ENCODE measurements around the gene GNB1. TPM values are rescaled to one million over a fixed set of nuclear protein-coding genes. Genes with fewer than 3 reads are reported as not detected.

GNB1 gene
- polyA plus RNA-seq, 2 donors: 43.3 to 66.1 TPM

- H3K27me3 ChIP-seq (ENCODE audit: control insufficient read depth in 1 of 2, insufficient read depth in 2 of 2, low read length in 2 of 2): no peaks in the 10 kb centered on the region
- H3K4me1 ChIP-seq (ENCODE audit: control insufficient read depth in 2 of 2, insufficient read depth in 2 of 2, low read length in 1 of 2): peaks cover 0 to 4% of the 10 kb centered on the region in 2 donors
- H3K27ac ChIP-seq (ENCODE audit: low read depth in 2 of 2, low read length in 1 of 2): no peak overlapping the region
- WGBS, 2 donors: 37 to 42% methylated on average over 6 of the region's 6 CpGs
- no peak overlapping the region for H3K4me3 ChIP-seq (ENCODE audit: low read depth in 1 of 2, low read length in 2 of 2)
- peaks cover 0 to 2% of the 10 kb centered on the region in 2 donors for H3K36me3 ChIP-seq (ENCODE audit: control insufficient read depth in 2 of 2, insufficient read depth in 2 of 2, low read length in 1 of 2)
- no peaks in the 10 kb centered on the region for H3K9me3 ChIP-seq (ENCODE audit: control insufficient read depth in 2 of 2, insufficient read depth in 1 of 2, low read depth in 1 of 2, low read length in 1 of 2)
Measured at GRCh38 chr1:1833916-1834325, 57.0 kb downstream of the GNB1 start.

- H3K27me3 ChIP-seq (ENCODE audit: control insufficient read depth in 1 of 2, insufficient read depth in 2 of 2, low read length in 2 of 2): no peaks in the 10 kb centered on the region
- no peaks in the 10 kb centered on the region for H3K9me3 ChIP-seq (ENCODE audit: control insufficient read depth in 2 of 2, insufficient read depth in 1 of 2, low read depth in 1 of 2, low read length in 1 of 2)
- no peak overlapping the region for H3K4me3 ChIP-seq (ENCODE audit: low read depth in 1 of 2, low read length in 2 of 2)
- H3K27ac ChIP-seq (ENCODE audit: low read depth in 2 of 2, low read length in 1 of 2): no peak overlapping the region
- 64 to 69% methylated on average over 10 of the region's 10 CpGs for WGBS, 2 donors
- H3K4me1 ChIP-seq (ENCODE audit: control insufficient read depth in 2 of 2, insufficient read depth in 2 of 2, low read length in 1 of 2): peaks cover 0 to 4% of the 10 kb centered on the region in 2 donors
- peaks cover 0 to 2% of the 10 kb centered on the region in 2 donors for H3K36me3 ChIP-seq (ENCODE audit: control insufficient read depth in 2 of 2, insufficient read depth in 2 of 2, low read length in 1 of 2)
Measured at GRCh38 chr1:1833456-1833855, 57.4 kb downstream of the GNB1 start.

- Histone ChIP-seq H3K9me3 (ENCODE audit: control insufficient read depth in 2 of 2, insufficient read depth in 1 of 2, low read depth in 1 of 2, low read length in 1 of 2) (no peaks in the 10 kb centered on the region), H3K27me3 (ENCODE audit: control insufficient read depth in 1 of 2, insufficient read depth in 2 of 2, low read length in 2 of 2) (no peaks in the 10 kb centered on the region), H3K4me1 (ENCODE audit: control insufficient read depth in 2 of 2, insufficient read depth in 2 of 2, low read length in 1 of 2) (peaks cover 0 to 4% of the 10 kb centered on the region in 2 donors), H3K27ac (ENCODE audit: low read depth in 2 of 2, low read length in 1 of 2) (no peak overlapping the region), H3K4me3 (ENCODE audit: low read depth in 1 of 2, low read length in 2 of 2) (no peak overlapping the region), H3K36me3 (ENCODE audit: control insufficient read depth in 2 of 2, insufficient read depth in 2 of 2, low read length in 1 of 2) (peaks cover 0 to 2% of the 10 kb centered on the region in 2 donors)
- WGBS, 2 donors: 85% methylated on average over 5 of the region's 5 CpGs
Measured at GRCh38 chr1:1832820-1833219, 58.1 kb downstream of the GNB1 start.

GRCh38 chr1:1832166-1832565 lies 58.7 kb downstream of the GNB1 start:
- Histone ChIP-seq H3K27me3 (ENCODE audit: control insufficient read depth in 1 of 2, insufficient read depth in 2 of 2, low read length in 2 of 2) (no peaks in the 10 kb centered on the region), H3K27ac (ENCODE audit: low read depth in 2 of 2, low read length in 1 of 2) (no peak overlapping the region), H3K36me3 (ENCODE audit: control insufficient read depth in 2 of 2, insufficient read depth in 2 of 2, low read length in 1 of 2) (peaks cover 0 to 2% of the 10 kb centered on the region in 2 donors), H3K4me3 (ENCODE audit: low read depth in 1 of 2, low read length in 2 of 2) (no peak overlapping the region), H3K4me1 (ENCODE audit: control insufficient read depth in 2 of 2, insufficient read depth in 2 of 2, low read length in 1 of 2) (peaks cover under 1 to 5% of the 10 kb centered on the region in 2 donors), H3K9me3 (ENCODE audit: control insufficient read depth in 2 of 2, insufficient read depth in 1 of 2, low read depth in 1 of 2, low read length in 1 of 2) (no peaks in the 10 kb centered on the region)
- whole genome bisulfite sequencing, 2 donors: 82 to 84% methylated on average over 8 of the region's 8 CpGs

- H3K9me3 ChIP-seq (ENCODE audit: control insufficient read depth in 2 of 2, insufficient read depth in 1 of 2, low read depth in 1 of 2, low read length in 1 of 2): no peaks in the 10 kb centered on the region
- H3K27me3 ChIP-seq (ENCODE audit: control insufficient read depth in 1 of 2, insufficient read depth in 2 of 2, low read length in 2 of 2): no peaks in the 10 kb centered on the region
- H3K4me1 ChIP-seq (ENCODE audit: control insufficient read depth in 2 of 2, insufficient read depth in 2 of 2, low read length in 1 of 2): peaks cover 5 to 6% of the 10 kb centered on the region in 2 donors
- 70 to 76% methylated on average over 14 of the region's 14 CpGs for WGBS, 2 donors
- no peak overlapping the region for H3K27ac ChIP-seq (ENCODE audit: low read depth in 2 of 2, low read length in 1 of 2)
- peaks cover 0 to 4% of the 10 kb centered on the region in 2 donors for H3K36me3 ChIP-seq (ENCODE audit: control insufficient read depth in 2 of 2, insufficient read depth in 2 of 2, low read length in 1 of 2)
- no peak overlapping the region for H3K4me3 ChIP-seq (ENCODE audit: low read depth in 1 of 2, low read length in 2 of 2)
Measured at GRCh38 chr1:1827089-1827848, 63.6 kb downstream of the GNB1 start.

- Histone ChIP-seq H3K36me3 (ENCODE audit: control insufficient read depth in 2 of 2, insufficient read depth in 2 of 2, low read length in 1 of 2) (peaks cover 2 to 4% of the 10 kb centered on the region in 2 donors), H3K4me3 (ENCODE audit: low read depth in 1 of 2, low read length in 2 of 2) (no peak overlapping the region), H3K9me3 (ENCODE audit: control insufficient read depth in 2 of 2, insufficient read depth in 1 of 2, low read depth in 1 of 2, low read length in 1 of 2) (no peaks in the 10 kb centered on the region), H3K4me1 (ENCODE audit: control insufficient read depth in 2 of 2, insufficient read depth in 2 of 2, low read length in 1 of 2) (peaks cover 5 to 6% of the 10 kb centered on the region in 2 donors), H3K27ac (ENCODE audit: low read depth in 2 of 2, low read length in 1 of 2) (no peak overlapping the region), H3K27me3 (ENCODE audit: control insufficient read depth in 1 of 2, insufficient read depth in 2 of 2, low read length in 2 of 2) (no peaks in the 10 kb centered on the region)
- WGBS, 2 donors: 83 to 84% methylated on average over 9 of the region's 9 CpGs
Measured at GRCh38 chr1:1826356-1827088, 64.4 kb downstream of the GNB1 start.

GRCh38 chr1:1825217-1825616 lies 65.7 kb downstream of the GNB1 start:
- Histone ChIP-seq H3K27me3 (ENCODE audit: control insufficient read depth in 1 of 2, insufficient read depth in 2 of 2, low read length in 2 of 2) (no peaks in the 10 kb centered on the region), H3K9me3 (ENCODE audit: control insufficient read depth in 2 of 2, insufficient read depth in 1 of 2, low read depth in 1 of 2, low read length in 1 of 2) (no peaks in the 10 kb centered on the region), H3K4me3 (ENCODE audit: low read depth in 1 of 2, low read length in 2 of 2) (no peak overlapping the region), H3K27ac (ENCODE audit: low read depth in 2 of 2, low read length in 1 of 2) (no peak overlapping the region), H3K36me3 (ENCODE audit: control insufficient read depth in 2 of 2, insufficient read depth in 2 of 2, low read length in 1 of 2) (peaks cover 2 to 4% of the 10 kb centered on the region in 2 donors), H3K4me1 (ENCODE audit: control insufficient read depth in 2 of 2, insufficient read depth in 2 of 2, low read length in 1 of 2) (peaks cover 5 to 6% of the 10 kb centered on the region in 2 donors)
- 92 to 94% methylated on average over 5 of the region's 5 CpGs for WGBS, 2 donors

- H3K4me1 ChIP-seq (ENCODE audit: control insufficient read depth in 2 of 2, insufficient read depth in 2 of 2, low read length in 1 of 2): peaks cover 0 to 2% of the 10 kb centered on the region in 2 donors
- H3K36me3 ChIP-seq (ENCODE audit: control insufficient read depth in 2 of 2, insufficient read depth in 2 of 2, low read length in 1 of 2): peaks cover 4 to 13% of the 10 kb centered on the region in 2 donors
- no peaks in the 10 kb centered on the region for H3K9me3 ChIP-seq (ENCODE audit: control insufficient read depth in 2 of 2, insufficient read depth in 1 of 2, low read depth in 1 of 2, low read length in 1 of 2)
- H3K27me3 ChIP-seq (ENCODE audit: control insufficient read depth in 1 of 2, insufficient read depth in 2 of 2, low read length in 2 of 2): no peaks in the 10 kb centered on the region
- no peak overlapping the region for H3K27ac ChIP-seq (ENCODE audit: low read depth in 2 of 2, low read length in 1 of 2)
- WGBS, 2 donors: 96% methylated on average over 6 of the region's 6 CpGs
- H3K4me3 ChIP-seq (ENCODE audit: low read depth in 1 of 2, low read length in 2 of 2): no peak overlapping the region
Measured at GRCh38 chr1:1819762-1820161, 71.1 kb downstream of the GNB1 start.

- peaks cover 0 to 2% of the 10 kb centered on the region in 2 donors for H3K4me1 ChIP-seq (ENCODE audit: control insufficient read depth in 2 of 2, insufficient read depth in 2 of 2, low read length in 1 of 2)
- no peaks in the 10 kb centered on the region for H3K9me3 ChIP-seq (ENCODE audit: control insufficient read depth in 2 of 2, insufficient read depth in 1 of 2, low read depth in 1 of 2, low read length in 1 of 2)
- H3K27me3 ChIP-seq (ENCODE audit: control insufficient read depth in 1 of 2, insufficient read depth in 2 of 2, low read length in 2 of 2): no peaks in the 10 kb centered on the region
- 77 to 86% methylated on average over 3 of the region's 3 CpGs for WGBS, 2 donors
- H3K27ac ChIP-seq (ENCODE audit: low read depth in 2 of 2, low read length in 1 of 2): no peak overlapping the region
- H3K36me3 ChIP-seq (ENCODE audit: control insufficient read depth in 2 of 2, insufficient read depth in 2 of 2, low read length in 1 of 2): peaks cover 3 to 16% of the 10 kb centered on the region in 2 donors
- H3K4me3 ChIP-seq (ENCODE audit: low read depth in 1 of 2, low read length in 2 of 2): no peak overlapping the region
Measured at GRCh38 chr1:1817221-1817620, 73.7 kb downstream of the GNB1 start.
